HEK293T (cell line): Measurements from ENCODE around the gene FOXA3.

ENCODE experiments used
- ARNT ChIP-seq: fragments of 450-650 bp; IDR thresholded peaks from 2 replicates; pipeline ENCODE4 v1.6.1; 2017; ENCODE audit warnings: mild to moderate bottlenecking
- BHLHE40 ChIP-seq: fragments of 450-650 bp; IDR thresholded peaks from 2 replicates; pipeline ENCODE4 v1.6.1; 2016; ENCODE audit warnings: mild to moderate bottlenecking, moderate library complexity, borderline replicate concordance
- ELF4 ChIP-seq: fragments of 450-650 bp; IDR thresholded peaks from 2 replicates; pipeline ENCODE4 v1.6.1; 2017; ENCODE audit warnings: antibody characterized with exemption
- FOXA1 ChIP-seq: fragments of 450-650 bp; IDR thresholded peaks from 2 replicates; pipeline ENCODE4 v1.6.1; 2016; ENCODE audit warnings: mild to moderate bottlenecking
- FOXK2 ChIP-seq: fragments of 450-650 bp; IDR thresholded peaks from 2 replicates; pipeline ENCODE4 v1.6.1; 2016; ENCODE audit warnings: mild to moderate bottlenecking
- FOXM1 ChIP-seq: fragments of 450-650 bp; IDR thresholded peaks from 2 replicates; pipeline ENCODE4 v1.6.1; 2017; ENCODE audit warnings: mild to moderate bottlenecking, borderline replicate concordance
- HDGF ChIP-seq: fragments of 450-650 bp; IDR thresholded peaks from 2 replicates; pipeline ENCODE4 v1.6.1; 2017; ENCODE audit warnings: antibody characterized with exemption, borderline replicate concordance
- NFRKB ChIP-seq: fragments of 450-650 bp; IDR thresholded peaks from 2 replicates; pipeline ENCODE4 v1.6.1; 2016; ENCODE audit warnings: mild to moderate bottlenecking, moderate library complexity
- SP1 ChIP-seq: fragments of 450-650 bp; IDR thresholded peaks from 2 replicates; pipeline ENCODE4 v1.6.1; 2017
- SUZ12 ChIP-seq: fragments of 450-650 bp; IDR thresholded peaks from 2 replicates; pipeline ENCODE4 v1.6.1; 2016; ENCODE audit warnings: mild to moderate bottlenecking
- TARDBP ChIP-seq: fragments of 450-650 bp; IDR thresholded peaks from 2 replicates; pipeline ENCODE4 v1.6.1; 2016

DNA sequence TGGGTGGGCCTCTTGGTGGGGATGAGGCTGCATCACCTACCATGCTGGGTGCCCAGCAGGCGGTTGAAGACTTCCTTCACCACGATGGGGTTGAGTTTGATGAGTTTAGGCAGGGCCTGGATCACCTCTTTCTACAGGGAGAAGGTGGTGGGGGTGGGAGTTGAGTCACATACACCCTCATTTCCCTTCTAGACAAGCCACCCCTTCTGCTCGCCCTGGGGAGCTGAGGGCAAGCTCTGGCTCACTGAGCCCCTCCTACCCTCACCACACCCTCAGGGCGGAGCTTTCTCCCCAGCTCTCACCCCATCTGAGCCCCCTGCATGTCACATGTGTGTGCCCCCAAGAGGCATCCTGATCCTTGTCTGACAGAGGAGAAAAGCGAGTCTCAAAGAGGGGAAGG lies 41.4 kb upstream of the FOXA3 start:
- no peak for TF ChIP-seq NFRKB
- TF ChIP-seq FOXK2 = no peak
- TF ChIP-seq BHLHE40 = no peak
- no peak for TF ChIP-seq FOXM1
- TF ChIP-seq ELF4 = no peak
- TF ChIP-seq FOXA1 = no peak
- TF ChIP-seq TARDBP = no peak
- no peak for TF ChIP-seq SP1
- no peak for TF ChIP-seq HDGF
- no peak for TF ChIP-seq SUZ12
- no peak for TF ChIP-seq ARNT
